ENCODE data around the gene ACSS1. TPM values are rescaled to one million over a fixed set of nuclear protein-coding genes. Genes with fewer than 3 reads are reported as not detected.

ACSS1 gene
- total and polyA plus RNA-seq, 2 of the 8 experiments (the other 6 are each of a cell fraction or from before 2014, with no cell fraction given): 2.6 to 3.4 TPM

GRCh38 chr20:24960861-24961260 is 97.1 kb downstream of the ACSS1 start:
- Histone ChIP-seq H3K56ac (replicated peaks; ENCODE audit: insufficient read length, low read depth, low read length) (no peak overlapping the region), H4K8ac (ENCODE audit: extremely low read depth, insufficient read depth, low read length) (no peak overlapping the region), H3K9ac (replicated peaks in 1 of 4; ENCODE audit: extremely low read depth in 1 of 4, low read depth in 3 of 4, low read length in 3 of 4) (no peak overlapping the region), H3K4me2 (ENCODE audit: insufficient read depth in 1 of 2, low read depth in 2 of 2, low read length in 2 of 2) (no peak overlapping the region), H2BK120ac (replicated peaks; ENCODE audit: low read depth, low read length) (no peak overlapping the region), H4K5ac (ENCODE audit: insufficient read length, low read depth, low read length) (no peak overlapping the region), H3K36me3 (ENCODE audit: control insufficient read depth in 2 of 4, insufficient read depth in 4 of 4, low read length in 3 of 4) (peaks cover 0 to 19% (median 9%) of the 10 kb centered on the region in 4 experiments; a peak in 5 of 8 replicates), H3K4me3 (ENCODE audit: extremely low read depth in 1 of 4, insufficient read depth in 2 of 4, low read depth in 3 of 4, low read length in 4 of 4) (no peak overlapping the region), H4K20me1 (replicated peaks in 1 of 2; ENCODE audit: control insufficient read depth in 1 of 2, insufficient read depth in 2 of 2, low read length in 2 of 2) (peaks cover 0 to 9% of the 10 kb centered on the region in 2 experiments), H3K9me3 (ENCODE audit: insufficient read depth in 2 of 2, low read depth in 1 of 2, low read length in 1 of 2) (no peaks in the 10 kb centered on the region), H3K4me1 (replicated peaks in 1 of 4; ENCODE audit: control insufficient read depth in 3 of 4, insufficient read depth in 4 of 4, low read length in 3 of 4) (no peaks in the 10 kb centered on the region), H2BK5ac (ENCODE audit: low read depth, low read length) (no peak overlapping the region), H3K79me1 (ENCODE audit: low read depth, low read length) (no peaks in the 10 kb centered on the region), H4K91ac (replicated peaks; ENCODE audit: insufficient read length, low read length) (no peak overlapping the region), H2AK5ac (ENCODE audit: low read depth, low read length) (no peak overlapping the region), H3K23ac (ENCODE audit: insufficient read length) (no peak overlapping the region), H2BK20ac (ENCODE audit: low read length) (no peak overlapping the region), H3K27me3 (replicated peaks in 1 of 4; ENCODE audit: control insufficient read depth in 3 of 4, extremely low read depth in 1 of 4, insufficient read depth in 3 of 4, low read length in 3 of 4) (no peaks in the 10 kb centered on the region), H2BK12ac (ENCODE audit: low read depth, low read length) (no peak overlapping the region), H3K23me2 (ENCODE audit: low read depth, low read length) (no peaks in the 10 kb centered on the region), H2BK15ac (ENCODE audit: low read length) (no peak overlapping the region), H3K14ac (ENCODE audit: insufficient read length) (no peak overlapping the region), H3K79me2 (ENCODE audit: control insufficient read depth in 1 of 2, insufficient read depth in 2 of 2, low read length in 2 of 2) (no peaks in the 10 kb centered on the region), H2AFZ (ENCODE audit: low read length) (no peak overlapping the region), H3K18ac (ENCODE audit: extremely low read depth, low read length) (no peak overlapping the region), H3K27ac (ENCODE audit: low read depth, low read length) (no peak overlapping the region), H3K4ac (replicated peaks; ENCODE audit: insufficient read length, low read depth, low read length) (no peak overlapping the region)
- CTCF ChIA-PET (ENCODE audit: partially characterized antibody): interaction anchor here (0.9 to 1.6 kb wide), 4 partner anchors 8 to 286 kb away, joined by 3 to 6 read pairs (median 4); no protein-coding TSS in a partner anchor
- no peak for DNase-seq (ENCODE audit: low read depth in 1 of 2, low spot score in 2 of 2)
- no peak for FAIRE-seq
- TF ChIP-seq NRF1 (IDR thresholded peaks at IDR 0.05; ENCODE audit: low read depth, low read length): no peak
- no peak for TF ChIP-seq GTF2F1 (IDR thresholded peaks at IDR 0.05; ENCODE audit: borderline replicate concordance, low read depth, low read length)
- TF ChIP-seq, protein P1, sequence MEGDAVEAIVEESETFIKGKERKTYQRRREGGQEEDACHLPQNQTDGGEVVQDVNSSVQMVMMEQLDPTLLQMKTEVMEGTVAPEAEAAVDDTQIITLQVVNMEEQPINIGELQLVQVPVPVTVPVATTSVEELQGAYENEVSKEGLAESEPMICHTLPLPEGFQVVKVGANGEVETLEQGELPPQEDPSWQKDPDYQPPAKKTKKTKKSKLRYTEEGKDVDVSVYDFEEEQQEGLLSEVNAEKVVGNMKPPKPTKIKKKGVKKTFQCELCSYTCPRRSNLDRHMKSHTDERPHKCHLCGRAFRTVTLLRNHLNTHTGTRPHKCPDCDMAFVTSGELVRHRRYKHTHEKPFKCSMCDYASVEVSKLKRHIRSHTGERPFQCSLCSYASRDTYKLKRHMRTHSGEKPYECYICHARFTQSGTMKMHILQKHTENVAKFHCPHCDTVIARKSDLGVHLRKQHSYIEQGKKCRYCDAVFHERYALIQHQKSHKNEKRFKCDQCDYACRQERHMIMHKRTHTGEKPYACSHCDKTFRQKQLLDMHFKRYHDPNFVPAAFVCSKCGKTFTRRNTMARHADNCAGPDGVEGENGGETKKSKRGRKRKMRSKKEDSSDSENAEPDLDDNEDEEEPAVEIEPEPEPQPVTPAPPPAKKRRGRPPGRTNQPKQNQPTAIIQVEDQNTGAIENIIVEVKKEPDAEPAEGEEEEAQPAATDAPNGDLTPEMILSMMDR (IDR thresholded peaks at IDR 0.05; ENCODE audit: control extremely low read depth in 1 of 3, insufficient read depth in 1 of 3, low read depth in 1 of 3, low read length in 3 of 3): no peak
- no peak for TF ChIP-seq BACH1 (IDR thresholded peaks at IDR 0.05; ENCODE audit: low read length)
- TF ChIP-seq EGR1 (IDR thresholded peaks at IDR 0.05; ENCODE audit: borderline replicate concordance, low read depth, low read length): no peak
- TF ChIP-seq KDM1A (IDR thresholded peaks at IDR 0.05; ENCODE audit: borderline replicate concordance, low read length): no peak
- no peak for TF ChIP-seq RBBP5 (IDR thresholded peaks at IDR 0.05; ENCODE audit: borderline replicate concordance, low read depth, low read length)
- no peak for TF ChIP-seq RAD21 (IDR thresholded peaks at IDR 0.05 in 1 of 2, conservative IDR thresholded peaks at IDR 0.05 in 1 of 2; ENCODE audit: low read depth in 2 of 2, low read length in 2 of 2)
- TF ChIP-seq POLR2A (IDR thresholded peaks at IDR 0.05; ENCODE audit: control extremely low read depth in 1 of 2, low read depth in 2 of 2, low read length in 2 of 2): no peak
- POLR2A ChIA-PET (ENCODE audit: partially characterized antibody): no interaction called here
- 84% methylated on average over 2 of the region's 2 CpGs; no CpG with 5 or more reads in 1 of the 2 experiments for WGBS, 2 experiments (ENCODE audit: extremely low coverage in 1 of 2, insufficient coverage in 1 of 2, insufficient read length in 1 of 2, insufficient replicate concordance in 2 of 2, low coverage in 1 of 2, low lambda C conversion rate in 2 of 2, missing lambda C conversion rate in 1 of 2)
